HG03354 (cell line): ENCODE data around the gene CACNA1S.

Experiments used
- ATAC-seq: cut with Tn5 transposase; IDR thresholded peaks from one replicate; pipeline ENCODE4 v1.9.1; 2021; ENCODE audit warnings: mild to moderate bottlenecking; ENCODE audit not compliant: unreplicated experiment, poor library complexity, severe bottlenecking

The CACNA1S gene

DNA sequence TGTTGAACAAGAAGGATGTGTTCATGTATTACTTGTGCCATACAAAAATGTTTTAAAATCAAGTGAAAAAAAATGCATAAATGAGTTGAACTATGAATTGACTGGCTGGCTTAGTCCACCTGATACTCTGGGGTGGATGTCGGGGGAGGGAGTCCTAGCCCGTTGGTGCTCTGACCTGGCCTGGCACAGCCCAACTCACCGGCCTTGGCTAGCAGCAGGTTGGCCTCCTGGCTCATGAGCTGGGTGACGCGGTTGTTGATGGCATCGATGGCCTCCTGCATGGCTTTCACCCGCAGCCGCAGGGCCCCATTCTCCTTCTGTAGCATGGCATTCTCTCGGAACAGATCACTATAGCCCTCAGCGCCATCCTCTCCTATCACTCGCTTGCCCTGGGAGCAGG, 110.3 kb downstream of the CACNA1S start:
- no peak for ATAC-seq

DNA sequence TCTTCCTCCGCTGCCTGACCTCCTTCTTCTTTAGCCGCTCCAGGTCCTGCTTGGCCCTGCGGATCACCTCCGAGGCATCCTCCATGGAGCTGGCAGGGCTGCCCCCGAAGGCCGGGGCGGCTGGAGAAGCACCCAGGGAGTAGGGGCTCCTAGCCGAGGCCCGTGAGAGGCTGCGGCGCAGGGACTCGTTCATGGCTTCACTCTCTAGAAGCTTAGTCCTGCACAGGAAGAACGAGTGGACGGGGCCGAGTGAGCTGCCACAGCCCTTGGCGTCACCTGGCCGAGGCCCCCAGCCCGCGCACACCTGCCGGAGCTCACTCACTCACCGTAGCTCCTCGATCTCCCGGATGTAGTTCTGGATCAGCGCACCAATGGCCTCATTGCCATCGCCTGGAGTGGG, 111.8 kb downstream of the CACNA1S start:
- no peak for ATAC-seq

- ATAC-seq: no peak
These were observed 112.6 kb downstream of the CACNA1S start for GRCh38 chr1:200999667-201000066.

- no peak for ATAC-seq
These were observed 113.9 kb downstream of the CACNA1S start for GRCh38 chr1:200998323-200998722.

- ATAC-seq: no peak
These were observed 119.7 kb downstream of the CACNA1S start for GRCh38 chr1:200992382-200993048.

- no peak for ATAC-seq
These were observed 121.1 kb downstream of the CACNA1S start for GRCh38 chr1:200991097-200991614.

- no peak for ATAC-seq
These were observed 122.1 kb downstream of the CACNA1S start for GRCh38 chr1:200990114-200990513.
